HG03196 (cell line): Measurements from ENCODE around the gene CFAP251.
"Not testable (repeated sequence)": the region's sequence is repeated elsewhere in the genome, so short reads cannot be mapped to it uniquely, and the experiment has no call there.

Source experiments
- ATAC-seq: cut with Tn5 transposase; IDR thresholded peaks from one replicate; pipeline ENCODE4 v1.9.1; 2021; ENCODE audit not compliant: unreplicated experiment

CFAP251 gene

GRCh38 chr12:121899590-121899989 is 18.8 kb upstream of the CFAP251 start:
- ATAC-seq: no peak

DNA sequence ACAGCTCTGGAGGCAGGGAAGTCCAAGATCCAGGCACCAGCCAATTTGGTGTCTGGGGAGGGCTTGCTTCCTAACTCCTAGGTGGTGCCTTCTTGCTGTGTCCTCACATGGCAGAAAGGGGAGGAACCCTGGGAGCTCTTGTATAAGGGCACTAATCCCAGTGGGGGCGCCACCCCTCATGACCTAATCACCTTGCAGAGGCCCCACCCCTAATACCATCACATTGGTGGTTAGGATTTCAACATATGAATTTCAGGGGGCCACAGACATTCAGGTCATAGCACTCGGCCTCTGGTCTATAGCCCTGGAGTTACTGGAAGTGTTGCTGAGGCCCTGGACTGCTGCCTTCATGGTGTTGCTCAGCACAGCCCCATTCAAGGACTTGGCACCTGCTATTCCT is 15.2 kb upstream of the CFAP251 start:
- no peak for ATAC-seq

DNA sequence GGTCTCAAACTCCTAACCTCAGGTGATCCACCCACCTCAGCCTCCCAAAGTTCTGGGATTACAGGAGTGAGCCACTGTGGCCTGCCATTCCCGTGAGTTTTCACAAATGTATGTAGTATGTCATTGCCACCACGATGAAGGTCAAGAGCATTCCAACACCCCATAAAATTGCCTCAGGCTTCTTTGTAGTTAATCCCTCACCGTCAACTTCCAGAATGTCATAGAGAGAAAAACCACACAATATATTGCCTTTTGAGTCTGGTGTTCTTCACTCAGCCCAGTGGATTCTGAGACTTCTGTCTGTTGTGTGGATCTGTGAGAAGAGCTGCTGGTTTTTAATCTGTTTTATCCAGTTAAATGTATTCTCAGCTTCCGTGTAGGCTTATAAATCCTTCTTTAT is 12.6 kb upstream of the CFAP251 start:
- ATAC-seq: no peak

GRCh38 chr12:121908702-121909101 is 9.7 kb upstream of the CFAP251 start:
- ATAC-seq: no peak

DNA sequence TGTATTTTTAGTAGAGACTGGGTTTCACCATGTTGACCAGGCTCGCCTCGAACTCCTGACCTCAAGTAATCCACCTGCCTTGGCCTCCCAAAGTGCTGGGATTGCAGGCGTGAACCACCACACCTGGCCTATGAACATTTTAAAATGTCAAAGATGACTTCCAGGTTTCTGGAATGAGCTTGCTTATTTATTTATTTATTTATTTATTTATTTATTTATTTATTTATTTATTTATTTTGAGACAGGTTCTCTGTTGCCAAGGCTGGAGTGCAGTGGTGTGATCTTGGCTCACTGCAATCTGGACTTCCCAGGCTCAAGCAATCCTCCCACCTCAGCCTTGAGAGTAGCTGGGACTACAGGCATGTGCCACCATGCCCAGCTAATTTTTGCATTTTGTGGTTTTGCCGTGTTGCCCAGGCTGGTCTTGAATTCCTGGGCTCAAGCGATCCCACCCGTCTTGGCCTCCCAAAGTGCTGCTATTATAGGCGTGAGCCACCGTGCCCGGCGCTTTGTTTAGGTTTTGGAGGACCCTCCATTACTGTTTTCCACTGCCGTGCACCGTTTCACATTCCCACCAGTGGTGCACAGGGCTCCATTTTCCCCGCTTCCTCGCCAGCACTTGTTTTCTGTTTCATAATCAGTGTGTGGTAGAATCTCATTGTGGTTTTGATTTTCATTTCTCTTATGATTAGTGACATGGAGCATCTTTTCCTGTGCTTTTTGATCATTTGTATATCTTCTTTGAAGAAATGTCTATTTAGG is 6.4 kb upstream of the CFAP251 start:
- ATAC-seq: no peak

DNA sequence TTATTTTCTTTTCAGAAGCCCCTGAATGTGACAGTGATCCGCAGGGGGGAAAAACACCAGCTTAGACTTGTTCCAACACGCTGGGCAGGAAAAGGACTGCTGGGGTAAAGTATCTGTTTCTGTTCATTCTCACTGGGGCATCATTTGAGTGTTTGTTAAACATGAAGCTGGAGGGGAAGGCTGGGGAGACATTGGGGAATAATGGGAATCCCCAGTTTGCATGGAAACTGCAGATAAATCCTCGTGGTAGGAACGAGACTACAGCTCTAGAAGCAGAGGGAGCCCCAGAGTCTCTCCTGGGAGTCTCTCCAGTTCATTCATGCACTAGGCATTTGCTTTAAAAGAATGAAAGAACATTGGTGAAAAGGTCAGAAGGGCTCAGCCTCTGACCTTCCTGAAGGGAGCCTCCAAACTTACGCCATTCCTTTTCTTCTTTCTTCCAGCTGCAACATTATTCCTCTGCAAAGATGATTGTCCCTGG is 2.5 kb upstream of the CFAP251 start:
- ATAC-seq: no peak

GRCh38 chr12:121916719-121917118 is 1.7 kb upstream of the CFAP251 start:
- ATAC-seq: no peak

DNA sequence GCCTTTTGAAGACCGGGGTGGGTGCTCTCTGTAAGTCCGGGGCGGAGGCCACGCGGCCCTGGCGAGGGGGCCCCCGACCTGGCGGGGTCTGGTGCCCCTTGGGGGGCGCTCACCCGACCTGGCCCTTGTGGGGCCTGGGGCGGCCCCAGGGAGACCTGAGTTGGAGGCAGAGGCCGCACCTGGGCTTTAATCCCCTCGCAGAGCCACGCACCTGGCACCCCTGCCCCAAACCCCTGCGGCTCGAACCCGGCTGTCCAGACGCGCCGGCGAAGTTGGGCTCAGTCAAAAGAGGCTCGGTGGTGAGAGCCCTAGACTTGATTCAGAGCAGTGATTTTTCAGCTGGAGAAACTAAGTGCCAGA is 267 bp downstream of the CFAP251 start:
- no peak for ATAC-seq

GRCh38 chr12:121921066-121921465 is 2.7 kb downstream of the CFAP251 start:
- no peak for ATAC-seq

GRCh38 chr12:121925358-121925695 is 6.9 kb downstream of the CFAP251 start:
- ATAC-seq: no peak

GRCh38 chr12:121926874-121927706 is 8.7 kb downstream of the CFAP251 start:
- no peak for ATAC-seq

DNA sequence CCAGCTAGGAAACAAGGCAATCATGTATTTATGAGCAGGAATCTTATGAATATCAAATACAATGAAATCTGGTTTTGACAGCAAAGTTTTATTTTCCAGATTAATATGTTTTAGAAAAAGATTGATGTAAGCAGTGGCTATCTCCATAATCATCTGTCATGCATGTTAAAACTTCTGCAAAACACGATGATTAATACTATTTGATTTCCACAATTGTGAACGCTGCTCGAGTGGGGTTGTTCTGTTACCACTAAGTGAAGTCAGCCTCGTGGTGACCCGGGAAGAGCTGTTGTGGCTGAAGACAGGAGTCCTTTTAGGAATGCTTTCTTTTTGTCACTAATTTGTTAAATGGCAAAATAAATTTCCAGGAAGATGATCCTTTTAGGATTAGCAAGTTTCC is 9.4 kb downstream of the CFAP251 start:
- ATAC-seq: no peak

- ATAC-seq: not testable (repeated sequence)
Observed at GRCh38 chr12:121929545-121929944, 11.2 kb downstream of the CFAP251 start.

DNA sequence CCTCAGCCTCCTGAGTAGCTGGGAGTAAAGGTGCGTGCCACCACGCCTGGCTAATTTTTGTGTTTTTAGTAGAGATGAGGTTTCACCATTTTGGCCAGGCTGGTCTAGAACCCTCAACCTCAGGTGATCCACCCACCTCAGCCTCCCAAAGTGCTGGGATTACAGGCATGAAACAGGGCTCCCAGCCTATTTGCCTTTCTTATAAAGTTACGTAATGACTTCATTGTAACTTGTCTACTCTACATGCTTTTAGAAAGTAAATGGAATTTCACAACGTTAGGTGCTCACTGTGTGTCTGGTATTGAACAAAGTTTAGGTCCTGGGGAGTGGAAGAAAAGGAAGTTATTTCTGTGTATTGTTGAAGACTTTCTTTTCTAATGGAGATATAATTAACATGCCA is 12.5 kb downstream of the CFAP251 start:
- ATAC-seq: no peak

- no peak for ATAC-seq
Observed at GRCh38 chr12:121932176-121932536, 13.8 kb downstream of the CFAP251 start.

- ATAC-seq: no peak
Observed at GRCh38 chr12:121932914-121933521, 14.6 kb downstream of the CFAP251 start.

DNA sequence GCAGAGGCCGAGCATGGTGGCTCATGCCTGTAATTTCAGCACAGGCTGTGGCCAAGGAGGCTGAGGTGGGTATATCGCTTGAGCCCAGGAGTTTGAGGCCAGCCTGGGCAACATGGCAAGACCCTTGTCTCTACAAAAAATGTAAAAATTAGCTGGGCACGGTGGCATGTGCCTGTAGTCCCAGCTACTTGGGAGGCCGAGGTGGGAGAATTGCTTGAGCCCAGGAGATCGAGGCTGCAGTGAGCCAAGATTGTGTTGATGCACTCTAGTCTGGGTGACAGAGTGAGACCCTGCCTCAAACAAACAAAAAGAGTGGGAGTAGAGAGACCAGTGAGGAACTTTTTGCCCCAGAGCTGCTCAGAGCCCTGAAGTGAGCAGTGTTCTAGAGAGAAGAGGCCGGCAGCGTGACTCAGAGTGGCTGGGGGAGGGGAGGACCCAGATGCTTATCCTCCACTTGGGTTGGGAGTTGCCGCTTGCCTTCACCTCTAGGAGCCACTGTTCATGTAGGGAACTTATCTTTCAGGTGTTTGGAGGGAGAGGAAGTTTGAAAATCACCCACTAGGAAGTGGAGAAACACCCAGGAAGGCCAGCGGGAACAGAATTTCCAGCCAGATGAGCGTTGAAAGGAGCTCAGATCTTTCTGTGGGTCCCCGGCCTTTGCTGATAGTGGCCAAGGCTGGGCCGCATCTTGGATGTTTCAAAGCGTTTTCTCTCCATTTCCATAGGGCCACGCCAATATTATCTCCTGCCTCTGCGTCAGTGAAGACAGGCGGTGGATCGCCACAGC is 15.3 kb downstream of the CFAP251 start:
- no peak for ATAC-seq

GRCh38 chr12:121934309-121934664 is 15.9 kb downstream of the CFAP251 start:
- no peak for ATAC-seq

GRCh38 chr12:121937654-121938053 is 19.3 kb downstream of the CFAP251 start:
- no peak for ATAC-seq

- no peak for ATAC-seq
Observed at GRCh38 chr12:121939186-121939585, 20.8 kb downstream of the CFAP251 start.

DNA sequence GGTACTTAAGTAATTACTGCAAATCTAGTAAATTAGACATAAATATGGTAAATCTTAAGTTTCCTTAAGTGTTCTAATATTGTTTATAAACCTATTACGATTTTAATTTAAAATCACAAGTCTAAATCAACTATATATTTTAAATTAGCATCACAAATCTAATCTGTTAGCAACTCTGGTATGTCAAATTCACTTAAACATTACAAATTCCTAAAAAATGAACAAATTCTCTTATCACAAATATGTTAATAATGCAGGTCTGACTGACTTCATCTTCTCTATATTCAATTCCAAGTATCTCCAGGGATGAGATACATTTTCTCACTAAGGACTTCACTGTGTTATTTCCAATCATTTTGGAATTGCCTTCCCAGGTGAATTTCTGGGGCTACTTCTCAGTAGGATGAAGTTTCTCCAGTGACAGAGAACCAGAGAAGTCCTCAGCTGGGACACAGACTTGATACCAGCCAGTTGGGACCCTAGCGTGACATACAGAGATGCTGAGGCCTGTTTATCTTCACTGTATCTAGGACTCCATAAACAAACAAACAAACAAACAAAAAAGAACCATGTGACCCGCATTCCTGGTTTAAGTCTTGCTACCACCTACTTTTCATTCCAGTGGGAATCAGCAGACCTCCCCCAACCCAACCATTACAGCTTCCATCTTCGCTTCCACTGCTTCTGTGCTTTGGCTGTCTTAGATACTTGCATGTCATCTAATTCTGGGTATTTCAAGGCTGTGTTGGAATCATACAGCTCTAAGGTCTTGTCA is 21.8 kb downstream of the CFAP251 start:
- no peak for ATAC-seq
